ENCODE results near the gene CFAP65.
A peak's percentile ranks its signal among the peaks of the same experiment; 100 is the strongest.

CFAP65 gene

GRCh38 chr2:218983934-218984238 is 57.4 kb downstream of the CFAP65 start:
- no peak for TF ChIP-seq CTCF (IDR thresholded peaks at IDR 0.05; ENCODE audit: low read depth, low read length)
- no peak overlapping the region for H3K4me3 ChIP-seq (replicated peaks in 1 of 2; ENCODE audit: low read depth in 2 of 2, low read length in 2 of 2)
- DNase-seq (ENCODE audit: low read depth in 2 of 2): no peak

- no peak for TF ChIP-seq CTCF (IDR thresholded peaks at IDR 0.05; ENCODE audit: low read depth, low read length)
- no peak for DNase-seq (ENCODE audit: low read depth in 2 of 2)
- H3K4me3 ChIP-seq (replicated peaks in 1 of 2; ENCODE audit: low read depth in 2 of 2, low read length in 2 of 2): no peak overlapping the region
Measured at GRCh38 chr2:218983263-218983933, 57.9 kb downstream of the CFAP65 start.

- no peak for DNase-seq (ENCODE audit: low read depth in 2 of 2)
- TF ChIP-seq CTCF (IDR thresholded peaks at IDR 0.05; ENCODE audit: low read depth, low read length): no peak
- no peak overlapping the region for H3K4me3 ChIP-seq (replicated peaks in 1 of 2; ENCODE audit: low read depth in 2 of 2, low read length in 2 of 2)
Measured at GRCh38 chr2:218982586-218983262, 58.6 kb downstream of the CFAP65 start.

GRCh38 chr2:218981881-218982585 is 59.3 kb downstream of the CFAP65 start:
- peak overlapping the region in 1 of 2 donors; percentile 21 for H3K4me3 ChIP-seq (replicated peaks in 1 of 2; ENCODE audit: low read depth in 2 of 2, low read length in 2 of 2)
- no peak for TF ChIP-seq CTCF (IDR thresholded peaks at IDR 0.05; ENCODE audit: low read depth, low read length)
- DNase-seq (ENCODE audit: low read depth in 2 of 2): peak in 1 of 2 donors; percentile 20

- H3K4me3 ChIP-seq (replicated peaks in 1 of 2; ENCODE audit: low read depth in 2 of 2, low read length in 2 of 2): no peak overlapping the region
- DNase-seq (ENCODE audit: low read depth in 2 of 2): no peak
- TF ChIP-seq CTCF (IDR thresholded peaks at IDR 0.05; ENCODE audit: low read depth, low read length): no peak
Measured at GRCh38 chr2:218981390-218981880, 59.9 kb downstream of the CFAP65 start.

- TF ChIP-seq CTCF (IDR thresholded peaks at IDR 0.05; ENCODE audit: low read depth, low read length): no peak
- no peak overlapping the region for H3K4me3 ChIP-seq (replicated peaks in 1 of 2; ENCODE audit: low read depth in 2 of 2, low read length in 2 of 2)
- DNase-seq (ENCODE audit: low read depth in 2 of 2): no peak
Measured at GRCh38 chr2:218980735-218981389, 60.5 kb downstream of the CFAP65 start.
